PC-9 (cell line): ENCODE results near the gene DCDC2B. TPM values are rescaled to one million over a fixed set of nuclear protein-coding genes. Genes with fewer than 3 reads are reported as not detected.

Experiments used
- BruUV-seq: library from RNA; stranded (reverse); fragments of 400-500 nt; replicated peaks from 2 replicates; lab custom pipeline; 2021; lab: Mats Ljungman, UMichigan
- CTCF ChIA-PET: fragments of 300-600 bp; sonication (Branson Sonifier 250); formaldehyde crosslinking; loops from one replicate; lab custom pipeline; 2022; ENCODE audit warnings: antibody characterized with exemption; lab: Charles Lee
- POLR2A ChIA-PET: fragments of 300-600 bp; sonication (Branson Sonifier 250); formaldehyde crosslinking; loops from one replicate; lab custom pipeline; 2022; ENCODE audit warnings: antibody characterized with exemption; ENCODE audit not compliant: unreplicated experiment; lab: Charles Lee
- DNase-seq, 2 experiments: peaks; one replicate each; pipeline versions ENCODE4 v3.0.0 to v3.0.0-alpha.2; 2015 to 2022; ENCODE audit warnings: mixed read lengths in 1 of 2
- H2AFZ ChIP-seq: fragments of 200-600 bp; sonication (generic); 2 replicates; pipeline ENCODE4 v1.8.1; 2017; ENCODE audit warnings: antibody characterized with exemption
- H3F3A ChIP-seq: fragments of 200-600 bp; sonication (generic); 2 replicates; pipeline ENCODE4 v1.8.1; 2017; ENCODE audit warnings: antibody characterized with exemption, mild to moderate bottlenecking, low read depth; ENCODE audit not compliant: insufficient read depth
- H3K27ac ChIP-seq: fragments of 200-600 bp; sonication (generic); 2 replicates; pipeline ENCODE4 v1.6.1; 2016; ENCODE audit warnings: mixed run types
- H3K27me3 ChIP-seq: fragments of 200-600 bp; sonication (generic); 2 replicates; pipeline ENCODE4 v1.6.1; 2016; ENCODE audit warnings: low read depth, mixed run types; ENCODE audit not compliant: insufficient read depth
- H3K36me3 ChIP-seq: fragments of 200-600 bp; sonication (generic); 2 replicates; pipeline ENCODE4 v1.6.1; 2016; ENCODE audit warnings: low read depth, mixed run types
- H3K4me1 ChIP-seq: fragments of 200-600 bp; sonication (generic); replicated peaks from 2 replicates; pipeline ENCODE4 v1.6.1; 2016; ENCODE audit warnings: mixed run types; ENCODE audit not compliant: insufficient read depth
- H3K4me2 ChIP-seq: fragments of 200-600 bp; sonication (generic); 2 replicates; pipeline ENCODE4 v1.6.1; 2017; ENCODE audit warnings: mixed run types
- H3K4me3 ChIP-seq: fragments of 200-600 bp; sonication (generic); 2 replicates; pipeline ENCODE4 v1.6.1; 2016; ENCODE audit warnings: mixed run types
- H3K79me2 ChIP-seq: fragments of 200-600 bp; sonication (generic); 2 replicates; pipeline ENCODE4 v1.6.1; 2017; ENCODE audit warnings: low read depth, mixed run types
- H3K9me2 ChIP-seq: fragments of 200-600 bp; sonication (generic); 2 replicates; pipeline ENCODE4 v1.8.1; 2017; ENCODE audit warnings: mild to moderate bottlenecking; ENCODE audit not compliant: insufficient read depth
- H3K9me3 ChIP-seq: fragments of 200-600 bp; sonication (generic); 2 replicates; pipeline ENCODE4 v1.8.1; 2016; ENCODE audit warnings: low read depth; ENCODE audit not compliant: insufficient read depth
- H4K20me1 ChIP-seq: fragments of 200-600 bp; sonication (generic); 2 replicates; pipeline ENCODE4 v1.8.1; 2017; ENCODE audit not compliant: insufficient read depth
- CTCF ChIP-seq: fragments of 200-600 bp; sonication (generic); conservative IDR thresholded peaks from 2 replicates; pipeline ENCODE4 v1.6.1; 2017; ENCODE audit warnings: mixed run types, antibody characterized with exemption, mild to moderate bottlenecking, moderate library complexity
- EZH2 ChIP-seq: fragments of 200-600 bp; sonication (generic); IDR thresholded peaks from 2 replicates; pipeline ENCODE4 v1.8.0; 2017; ENCODE audit warnings: antibody characterized with exemption, low read depth
- intact Hi-C: fragments of 100-400 bp; cut with micrococcal nuclease; formaldehyde crosslinking; loops from one replicate; pipeline ENCODE4 v1.10.0; 2022; ENCODE audit not compliant: unreplicated experiment
- total RNA-seq: library from RNA; stranded (reverse); gene quantifications from 2 replicates; pipeline ENCODE4 v1.2.3, GENCODE V29; 2021

The DCDC2B gene
- total RNA-seq, 1 experiment from 2014 or later, result not detected

DNA sequence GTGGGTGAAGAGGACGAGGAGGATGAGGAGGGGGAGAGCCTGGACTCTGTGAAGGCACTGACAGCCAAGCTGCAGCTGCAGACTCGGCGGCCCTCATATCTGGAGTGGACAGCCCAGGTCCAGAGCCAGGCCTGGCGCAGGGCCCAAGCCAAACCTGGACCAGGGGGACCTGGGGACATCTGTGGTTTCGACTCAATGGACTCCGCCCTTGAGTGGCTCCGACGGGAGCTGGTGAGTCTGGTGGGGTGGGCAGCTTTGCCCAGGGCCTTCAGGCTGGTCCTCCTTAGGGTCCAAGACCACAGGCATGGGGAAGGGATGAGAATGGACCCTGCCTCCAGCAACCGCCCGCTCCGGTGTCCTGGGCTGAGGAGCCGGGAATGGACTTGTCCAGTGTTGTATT lies 38.6 kb downstream of the DCDC2B start:
- no peak for TF ChIP-seq CTCF
- TF ChIP-seq EZH2, result no peak
- Histone ChIP-seq H4K20me1 (no peaks in the 10 kb centered on the region), H3K27ac (no peak overlapping the region), H3K4me3 (no peak overlapping the region), H3K9me2 (no peaks in the 10 kb centered on the region), H2AFZ (no peak overlapping the region), H3K4me2 (no peak overlapping the region), H3F3A (peaks cover 4% of the 10 kb centered on the region; the same call in 1 of the 2 replicates), H3K4me1 (no peaks in the 10 kb centered on the region), H3K36me3 (no peaks in the 10 kb centered on the region), H3K27me3 (no peaks in the 10 kb centered on the region), H3K9me3 (no peaks in the 10 kb centered on the region), H3K79me2 (no peaks in the 10 kb centered on the region)
- intact Hi-C loops, result no loop called here
- BruUV-seq, result no TSS peak
- no peak for DNase-seq
- ChIA-PET POLR2A (interaction anchor here (0.6 kb wide), 1 partner anchor 84 kb away, joined by 6 read pairs; no protein-coding TSS in a partner anchor), CTCF (no interaction called here)

- no peaks in the 10 kb centered on the region for H3K36me3 ChIP-seq
- no TSS peak for BruUV-seq
- no peaks in the 10 kb centered on the region for H3K4me1 ChIP-seq
- H3K4me3 ChIP-seq, result no peak overlapping the region
- H3K9me2 ChIP-seq, result no peaks in the 10 kb centered on the region
- no peak overlapping the region for H3K4me2 ChIP-seq
- DNase-seq, result peak in 1 of 2 experiments; percentile 55
- CTCF ChIA-PET, result interaction anchor here (0.6 kb wide), 3 partner anchors 10 to 405 kb away, joined by 3 to 13 read pairs (median 6); no protein-coding TSS in a partner anchor
- H3F3A ChIP-seq, result 0 out of 2 replicates have a peak, but pooled peaks cover 4% of the 10 kb centered on the region
- H3K27ac ChIP-seq, result no peak overlapping the region
- intact Hi-C loops, result no loop called here
- H3K27me3 ChIP-seq, result no peaks in the 10 kb centered on the region
- H4K20me1 ChIP-seq, result no peaks in the 10 kb centered on the region
- no peaks in the 10 kb centered on the region for H3K9me3 ChIP-seq
- no peak for TF ChIP-seq EZH2
- TF ChIP-seq CTCF, result peak; percentile 81
- POLR2A ChIA-PET, result interaction anchor here (0.6 to 0.7 kb wide), 2 partner anchors 77 to 83 kb away, joined by 3 to 6 read pairs; no protein-coding TSS in a partner anchor
- H2AFZ ChIP-seq, result no peak overlapping the region
- no peaks in the 10 kb centered on the region for H3K79me2 ChIP-seq
Measured at GRCh38 chr1:32247983-32248889, 39.3 kb downstream of the DCDC2B start.

DNA sequence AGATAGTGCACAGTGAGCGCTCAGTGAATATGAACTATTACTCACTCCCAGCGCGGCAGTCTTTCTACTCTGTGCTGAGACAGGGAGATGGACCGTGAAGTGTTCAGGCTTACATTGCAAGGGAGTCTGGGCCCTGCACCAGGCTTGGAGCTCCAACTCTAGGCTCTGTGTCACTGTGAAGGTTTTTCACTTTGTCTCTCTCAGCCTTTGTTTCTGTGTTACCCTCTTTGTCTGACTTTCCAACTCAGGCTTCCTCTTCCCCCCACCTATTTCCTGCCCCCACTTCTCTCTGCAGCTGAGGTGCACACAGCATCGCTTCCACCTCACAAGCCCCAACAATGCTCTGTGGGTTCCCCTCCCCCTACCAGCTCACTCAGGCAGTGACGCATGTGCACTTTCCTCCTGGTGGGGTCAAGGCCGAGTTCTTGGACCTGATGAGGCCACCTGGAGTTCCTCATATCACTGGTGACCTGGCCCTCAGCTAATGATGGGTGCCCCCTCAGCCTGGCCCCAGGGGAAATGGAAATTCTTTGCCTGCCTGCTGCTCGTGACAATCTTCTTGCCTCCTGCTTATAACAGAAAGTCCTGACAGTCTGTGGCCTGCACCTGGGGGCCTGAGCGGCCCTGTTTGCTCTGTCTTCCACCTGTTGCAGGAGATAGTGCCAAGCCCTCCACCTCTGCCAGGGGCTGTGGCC lies 41.1 kb downstream of the DCDC2B start:
- H3K36me3 ChIP-seq, result no peaks in the 10 kb centered on the region
- intact Hi-C loops, result no loop called here
- no peak for DNase-seq

More for the DNA sequence above, 41.1 kb downstream of the DCDC2B start:
- Histone ChIP-seq H3K4me2 (no peak overlapping the region), H2AFZ (no peak overlapping the region), H4K20me1 (no peaks in the 10 kb centered on the region), H3K9me2 (no peaks in the 10 kb centered on the region), H3K79me2 (no peaks in the 10 kb centered on the region), H3K9me3 (no peaks in the 10 kb centered on the region), H3K27me3 (no peaks in the 10 kb centered on the region), H3K4me1 (no peaks in the 10 kb centered on the region), H3F3A (no peaks in the 10 kb centered on the region), H3K27ac (no peak overlapping the region), H3K4me3 (no peak overlapping the region)
- ChIA-PET POLR2A (interaction anchor here (0.5 kb wide), 1 partner anchor 512 kb away, joined by 3 read pairs; no protein-coding TSS in a partner anchor), CTCF (interaction anchor here (0.5 kb wide), 1 partner anchor 9 kb away, joined by 9 read pairs; no protein-coding TSS in a partner anchor)
- no peak for TF ChIP-seq EZH2
- TF ChIP-seq CTCF, result no peak
- BruUV-seq, result no TSS peak
